Astrocyte (in vitro differentiated cells and primary cell): ENCODE results near the gene AP4E1.

Experiments
- CTCF ChIP-seq: IDR thresholded peaks from 2 replicates; pipeline ENCODE4 v1.5.1; 2011; ENCODE audit warnings: low read depth, mild to moderate bottlenecking, inconsistent platforms, low read length, moderate library complexity; ENCODE audit not compliant: insufficient read depth
- EZH2 ChIP-seq: IDR thresholded peaks from 2 replicates; pipeline ENCODE4 v1.6.1; 2012; ENCODE audit warnings: mild to moderate bottlenecking, low read length, inconsistent platforms; ENCODE audit not compliant: insufficient read depth

- TF ChIP-seq CTCF (no peak), EZH2 (no peak)
Measured at GRCh38 chr15:50906954-50907600, 1.4 kb upstream of the AP4E1 start.
